NOMO-1 (cell line): ENCODE measurements around the gene CNKSR1.
A peak's percentile ranks its signal among the peaks of the same experiment; 100 is the strongest.

ENCODE experiments used
- DNase-seq, 2 experiments: peaks; one replicate each; lab custom pipeline; 2025; ENCODE audit not compliant: unreplicated experiment in 2 of 2; lab: John Stamatoyannopoulos, UW

The CNKSR1 gene

GRCh38 chr1:26182383-26182696 is 5.0 kb downstream of the CNKSR1 start:
- no peak for DNase-seq

GRCh38 chr1:26184086-26184485 is 6.8 kb downstream of the CNKSR1 start:
- no peak for DNase-seq

GRCh38 chr1:26184883-26185282 is 7.6 kb downstream of the CNKSR1 start:
- no peak for DNase-seq

DNA sequence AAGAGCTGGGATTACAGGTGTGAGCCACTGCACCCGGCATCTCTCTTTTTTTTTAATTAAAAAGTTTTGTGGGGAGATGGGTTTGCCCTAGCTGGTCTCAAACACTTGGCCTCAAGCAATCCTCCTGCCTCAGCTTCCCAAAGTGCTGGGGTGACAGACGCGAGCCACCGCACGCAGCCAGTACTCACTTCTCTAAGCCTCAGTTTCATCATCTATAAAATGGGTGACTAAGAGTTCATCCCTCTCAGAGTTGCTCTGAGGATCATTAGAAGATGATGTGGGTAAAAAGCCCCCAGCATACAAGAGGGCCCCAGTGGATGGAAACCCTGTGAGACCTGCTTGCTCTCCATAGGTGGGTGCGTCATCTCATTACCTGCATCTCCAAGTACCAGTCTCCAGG is 10.6 kb downstream of the CNKSR1 start:
- DNase-seq: no peak

DNA sequence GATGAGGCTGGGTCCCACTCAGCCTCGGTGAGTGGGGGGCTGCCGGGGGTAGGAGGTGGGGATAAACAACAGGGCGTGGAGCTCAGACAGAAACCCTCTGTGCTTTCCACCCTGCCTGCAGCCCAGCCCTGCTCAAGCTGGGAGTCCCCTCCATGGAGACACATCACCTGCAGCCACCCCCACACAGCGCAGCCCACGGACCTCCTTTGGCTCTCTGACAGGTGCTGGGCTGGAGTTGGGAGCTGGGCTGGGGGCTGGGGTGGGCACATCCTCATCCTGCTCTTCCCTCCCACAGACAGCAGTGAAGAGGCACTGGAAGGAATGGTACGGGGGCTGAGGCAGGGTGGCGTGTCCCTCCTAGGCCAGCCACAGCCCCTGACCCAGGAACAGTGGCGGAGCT is 11.2 kb downstream of the CNKSR1 start:
- no peak for DNase-seq

GRCh38 chr1:26189331-26189730 is 12.0 kb downstream of the CNKSR1 start:
- DNase-seq: no peak

DNA sequence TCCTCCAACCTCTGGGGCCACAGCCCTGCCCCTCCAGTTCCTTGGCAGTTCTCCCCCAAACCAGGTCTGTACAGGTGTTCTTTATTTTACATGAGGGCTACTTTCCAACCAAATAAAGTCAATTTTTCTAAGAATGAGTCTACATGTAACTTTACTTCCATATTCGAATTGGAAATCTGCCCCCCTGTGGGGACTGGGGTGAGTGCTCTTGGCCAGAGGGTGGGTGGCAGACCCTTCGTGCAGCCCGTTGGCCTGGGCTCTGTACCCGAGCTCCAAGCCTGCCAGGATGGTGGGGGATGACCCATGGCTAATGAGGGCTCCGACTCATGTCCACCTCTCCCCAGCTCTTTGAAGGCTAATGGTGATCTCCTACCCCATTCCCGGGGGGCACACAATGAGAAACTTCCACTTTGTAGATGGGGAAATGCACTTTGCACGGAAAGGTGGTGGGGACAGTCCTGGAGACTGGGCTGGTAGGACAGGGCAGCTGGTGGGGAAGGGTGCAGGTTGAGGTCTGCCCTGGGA is 12.5 kb downstream of the CNKSR1 start:
- DNase-seq: no peak

DNA sequence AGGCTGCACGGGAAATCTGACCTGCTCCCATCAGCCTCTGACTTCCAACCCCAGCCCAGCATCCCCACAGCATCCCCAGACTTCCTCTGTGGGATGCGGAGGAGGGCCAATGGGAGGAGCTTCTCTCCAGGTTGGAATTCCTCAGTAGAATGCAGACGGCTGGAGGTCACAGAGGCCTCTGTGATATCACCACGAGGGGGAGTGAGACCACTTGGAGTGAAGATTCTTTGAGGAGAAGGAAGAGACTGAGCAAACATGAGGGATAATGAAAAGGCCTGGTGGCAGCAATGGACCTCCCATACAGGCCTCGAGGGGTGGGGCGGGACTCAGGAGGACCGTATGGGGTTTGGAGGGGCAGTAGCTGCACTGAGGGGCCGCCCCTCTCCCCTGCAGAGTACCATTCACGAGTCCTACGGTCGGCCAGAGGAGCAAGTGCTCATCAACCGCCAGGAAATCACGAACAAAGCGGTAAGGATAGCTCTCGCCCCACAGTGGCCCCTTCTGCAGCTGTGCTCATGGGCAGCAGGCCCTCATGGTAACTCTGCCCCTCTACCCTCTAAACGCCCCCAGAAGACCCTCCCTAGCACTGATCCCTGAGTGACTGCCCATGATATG is 13.2 kb downstream of the CNKSR1 start, which contains the start of gene CATSPER4:
TSS of gene CATSPER4 (plus strand) at position 230 of the 615 bp plus-strand sequence. CDS start at position 256, 26 bp downstream.
- peak in 1 of 2 experiments; percentile 9 for DNase-seq

- DNase-seq: no peak
Observed at GRCh38 chr1:26191739-26192138, 14.4 kb downstream of the CNKSR1 start.

DNA sequence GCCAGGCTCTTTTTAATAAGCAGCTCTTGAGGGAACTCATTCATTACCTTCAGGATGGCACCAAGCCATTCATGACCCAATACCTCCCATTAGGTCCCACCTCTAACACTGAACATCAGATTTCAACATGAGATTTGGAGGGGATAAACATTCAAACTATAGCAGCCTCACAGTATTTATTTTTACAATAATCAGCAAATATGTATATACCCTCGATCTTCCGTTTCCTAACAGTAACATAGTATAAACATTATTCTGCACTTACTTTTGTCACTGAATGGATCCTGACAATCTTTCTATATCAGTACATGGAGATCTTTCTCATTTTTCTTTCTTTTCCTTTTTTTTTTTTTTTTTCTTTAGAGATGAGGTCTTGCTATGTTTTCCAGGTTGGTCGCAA is 18.5 kb downstream of the CNKSR1 start:
- no peak for DNase-seq

GRCh38 chr1:26197301-26197700 is 20.0 kb downstream of the CNKSR1 start:
- no peak for DNase-seq

DNA sequence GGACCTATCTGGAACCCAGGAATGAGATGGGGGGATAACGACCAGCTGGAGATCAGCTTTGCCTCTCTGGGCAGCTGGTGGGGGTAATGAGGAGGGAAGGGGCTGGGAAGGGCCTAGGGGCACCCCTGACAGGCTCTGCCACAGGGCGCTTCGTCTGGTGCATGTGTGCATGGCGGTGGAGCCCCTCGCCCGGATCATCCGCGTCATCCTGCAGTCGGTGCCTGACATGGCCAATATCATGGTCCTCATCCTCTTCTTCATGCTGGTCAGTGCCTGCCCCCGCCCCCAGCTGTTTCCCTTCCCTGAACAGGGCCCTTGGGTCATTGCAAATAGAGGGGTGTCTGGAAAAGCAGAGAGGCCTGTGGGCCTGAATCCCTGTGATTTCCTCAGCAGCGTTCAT is 20.5 kb downstream of the CNKSR1 start:
- no peak for DNase-seq

DNA sequence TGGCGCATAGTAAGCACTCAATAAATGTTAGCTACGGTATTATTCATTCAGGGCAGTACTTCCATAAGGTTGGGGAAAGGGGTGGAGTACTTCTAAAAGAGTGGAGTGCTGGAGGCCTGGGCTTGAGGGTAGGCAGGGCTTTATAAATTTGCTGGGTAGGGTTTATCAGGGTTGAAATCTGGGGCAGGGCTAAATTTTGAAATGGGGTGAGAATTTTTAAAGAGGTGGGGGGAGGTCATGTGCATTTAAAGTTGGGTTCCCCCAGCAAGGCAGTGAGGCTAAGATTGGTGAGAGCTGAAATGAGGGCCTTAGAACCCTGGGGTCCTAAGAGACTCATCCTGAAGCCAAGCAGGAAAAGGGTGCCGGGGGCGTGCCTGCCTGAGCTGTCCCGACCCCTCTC is 23.1 kb downstream of the CNKSR1 start:
- DNase-seq: no peak

- no peak for DNase-seq
Observed at GRCh38 chr1:26203642-26204318, 26.5 kb downstream of the CNKSR1 start.

- no peak for DNase-seq
Observed at GRCh38 chr1:26210147-26210870, 33.0 kb downstream of the CNKSR1 start.

DNA sequence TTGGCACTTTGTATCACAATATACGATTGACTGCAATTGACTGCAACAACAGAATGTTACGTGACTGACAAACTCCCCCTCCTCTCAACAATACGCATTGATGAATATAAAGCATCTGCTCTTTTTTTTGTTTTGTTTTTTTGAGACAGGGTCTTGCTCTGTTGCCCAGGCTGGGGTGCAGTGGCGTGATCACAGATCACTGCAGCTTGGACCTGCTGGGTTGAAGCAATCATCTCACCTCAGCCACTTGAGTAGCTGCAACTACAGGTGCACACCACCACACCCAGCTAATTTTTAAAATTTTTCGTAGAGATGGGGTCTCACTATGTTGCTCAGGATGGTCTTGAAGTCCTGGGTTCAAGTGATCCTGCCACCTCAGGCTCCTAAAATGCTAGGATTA is 35.4 kb downstream of the CNKSR1 start:
- DNase-seq: no peak

GRCh38 chr1:26213335-26213905 is 36.1 kb downstream of the CNKSR1 start:
- DNase-seq: no peak

- DNase-seq: no peak
Observed at GRCh38 chr1:26215246-26215645, 38.0 kb downstream of the CNKSR1 start.

GRCh38 chr1:26218906-26219494 is 41.7 kb downstream of the CNKSR1 start:
- no peak for DNase-seq

DNA sequence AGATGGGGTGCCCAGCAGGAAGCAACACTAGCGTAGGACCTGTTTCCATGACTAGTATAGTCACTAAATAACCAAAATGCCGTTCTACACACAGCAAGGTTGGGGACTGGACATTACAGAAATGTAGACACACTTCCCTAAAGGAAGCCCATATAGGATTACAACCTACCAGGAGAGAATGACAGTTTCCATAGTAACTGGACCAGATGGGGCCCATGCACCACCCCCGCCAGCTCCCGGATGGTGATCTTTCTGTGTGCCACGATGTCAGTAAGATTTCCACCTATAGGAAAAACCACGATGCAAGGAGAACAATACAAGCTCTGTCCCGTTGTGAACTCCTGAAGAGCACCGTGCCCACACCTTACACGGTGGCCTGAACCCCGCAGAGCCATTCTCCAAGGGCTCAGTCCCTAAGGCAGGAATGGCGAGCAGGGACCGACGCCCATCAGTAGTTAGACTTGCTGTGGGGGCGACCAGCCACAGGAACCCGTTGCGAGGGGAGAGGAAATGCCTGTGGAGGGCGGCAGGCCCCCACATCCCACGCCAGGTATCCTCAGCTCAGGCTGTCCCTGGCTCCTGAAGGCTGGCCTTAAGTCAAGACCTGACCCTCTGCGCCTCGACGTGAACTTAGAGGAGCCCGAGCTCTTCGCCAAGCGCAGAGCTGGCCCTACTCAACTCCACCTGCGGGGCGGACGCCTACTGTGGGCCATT is 43.1 kb downstream of the CNKSR1 start:
- no peak for DNase-seq

DNA sequence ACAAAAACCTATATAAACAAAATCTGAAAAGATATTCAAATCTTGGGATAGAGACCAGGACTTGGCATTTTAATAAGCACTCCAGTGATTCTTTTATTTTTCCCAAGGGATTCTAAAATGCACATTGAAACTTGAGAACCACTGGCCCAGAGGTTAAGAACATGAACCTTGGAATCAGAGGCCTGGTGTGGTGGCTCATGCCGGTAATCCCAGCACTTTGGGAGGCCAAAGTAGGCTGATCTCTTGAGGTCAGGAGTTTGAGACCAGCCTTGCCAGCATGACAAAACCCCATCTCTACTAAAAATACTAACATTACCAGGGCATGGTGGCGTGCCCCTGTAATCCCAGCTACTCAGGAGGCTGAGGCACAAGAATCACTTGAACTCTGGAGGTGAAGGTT is 43.8 kb downstream of the CNKSR1 start:
- DNase-seq: no peak
